ENCODE results near the gene HAP1.

DNA sequence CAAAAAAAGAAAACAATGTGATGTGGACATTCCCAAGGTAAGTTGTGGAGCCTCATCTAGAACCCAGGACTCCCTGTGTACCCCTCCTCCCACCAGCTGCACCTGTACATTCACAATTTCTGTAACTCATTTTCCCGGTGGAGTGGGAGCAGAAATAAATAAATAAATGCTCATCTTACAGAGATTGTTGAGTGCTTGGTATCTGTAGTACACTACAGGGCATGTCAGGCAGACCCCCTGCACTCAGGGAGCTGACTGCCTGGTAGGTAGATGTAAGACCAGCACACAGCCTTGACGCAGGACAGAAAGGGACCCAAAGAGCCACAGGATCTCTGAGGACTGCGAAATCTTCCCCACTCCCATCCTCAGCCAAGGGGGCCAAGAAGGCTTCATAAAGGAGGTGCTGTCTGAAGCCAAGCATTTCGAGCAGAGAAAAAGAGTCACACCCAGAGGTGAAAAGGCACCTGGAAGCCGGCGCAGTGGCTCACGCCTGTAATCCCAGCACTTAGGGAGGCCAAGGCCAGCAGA lies 39.2 kb downstream of the HAP1 start:
- TF ChIP-seq, protein P1, sequence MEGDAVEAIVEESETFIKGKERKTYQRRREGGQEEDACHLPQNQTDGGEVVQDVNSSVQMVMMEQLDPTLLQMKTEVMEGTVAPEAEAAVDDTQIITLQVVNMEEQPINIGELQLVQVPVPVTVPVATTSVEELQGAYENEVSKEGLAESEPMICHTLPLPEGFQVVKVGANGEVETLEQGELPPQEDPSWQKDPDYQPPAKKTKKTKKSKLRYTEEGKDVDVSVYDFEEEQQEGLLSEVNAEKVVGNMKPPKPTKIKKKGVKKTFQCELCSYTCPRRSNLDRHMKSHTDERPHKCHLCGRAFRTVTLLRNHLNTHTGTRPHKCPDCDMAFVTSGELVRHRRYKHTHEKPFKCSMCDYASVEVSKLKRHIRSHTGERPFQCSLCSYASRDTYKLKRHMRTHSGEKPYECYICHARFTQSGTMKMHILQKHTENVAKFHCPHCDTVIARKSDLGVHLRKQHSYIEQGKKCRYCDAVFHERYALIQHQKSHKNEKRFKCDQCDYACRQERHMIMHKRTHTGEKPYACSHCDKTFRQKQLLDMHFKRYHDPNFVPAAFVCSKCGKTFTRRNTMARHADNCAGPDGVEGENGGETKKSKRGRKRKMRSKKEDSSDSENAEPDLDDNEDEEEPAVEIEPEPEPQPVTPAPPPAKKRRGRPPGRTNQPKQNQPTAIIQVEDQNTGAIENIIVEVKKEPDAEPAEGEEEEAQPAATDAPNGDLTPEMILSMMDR (IDR thresholded peaks at IDR 0.05): no peak
- TF ChIP-seq POLR2AphosphoS5 (IDR thresholded peaks at IDR 0.05): no peak
